Upper lobe of left lung (tissue), 4 donors: ENCODE results near the gene TTC7B.

Source experiments
- POLR2A ChIP-seq, 4 donors: fragments of 450-650 bp; IDR thresholded peaks; one replicate each; pipeline ENCODE4 v1.5.1; 2016 to 2017; ENCODE audit warnings: antibody characterized with exemption in 4 of 4, mild to moderate bottlenecking in 2 of 4
- POLR2AphosphoS5 ChIP-seq, 2 donors: sonication (generic); formaldehyde crosslinking; IDR thresholded peaks; one replicate each; pipeline ENCODE4 v1.5.1; 2017; ENCODE audit warnings: antibody characterized with exemption in 2 of 2
- TF ChIP-seq, protein P1 (sequence below), 6 experiments: fragments of 450-650 bp in 4 of 6; fragments of 200-600 bp in 2 of 6; sonication (generic) in 2 of 6; IDR thresholded peaks; one replicate each; pipeline ENCODE4 v1.5.1; 2016 to 2019; ENCODE audit warnings: antibody characterized with exemption in 6 of 6

DNA sequence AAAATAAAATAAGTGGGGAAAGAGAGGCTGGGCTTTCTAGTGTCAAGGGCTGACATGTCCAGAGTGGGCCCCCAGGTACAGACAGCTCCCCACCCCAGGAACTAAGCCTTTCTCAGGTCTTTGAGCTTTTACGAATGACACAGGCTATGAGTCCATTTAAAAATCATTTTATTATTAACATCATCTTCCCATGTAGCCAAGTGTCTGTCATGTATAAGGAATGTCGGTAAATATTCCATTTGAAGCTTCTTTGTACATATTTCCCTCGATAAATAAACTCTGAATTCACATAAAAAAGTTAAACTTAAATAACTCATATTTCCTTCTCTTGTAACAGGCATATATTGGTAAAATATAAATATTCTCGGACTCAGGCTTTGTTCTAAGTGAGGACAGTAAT is 275.8 kb downstream of the TTC7B start:
- TF ChIP-seq POLR2AphosphoS5 (IDR thresholded peaks at IDR 0.05) (no peak), POLR2A (IDR thresholded peaks at IDR 0.05) (no peak)
- TF ChIP-seq, protein P1, sequence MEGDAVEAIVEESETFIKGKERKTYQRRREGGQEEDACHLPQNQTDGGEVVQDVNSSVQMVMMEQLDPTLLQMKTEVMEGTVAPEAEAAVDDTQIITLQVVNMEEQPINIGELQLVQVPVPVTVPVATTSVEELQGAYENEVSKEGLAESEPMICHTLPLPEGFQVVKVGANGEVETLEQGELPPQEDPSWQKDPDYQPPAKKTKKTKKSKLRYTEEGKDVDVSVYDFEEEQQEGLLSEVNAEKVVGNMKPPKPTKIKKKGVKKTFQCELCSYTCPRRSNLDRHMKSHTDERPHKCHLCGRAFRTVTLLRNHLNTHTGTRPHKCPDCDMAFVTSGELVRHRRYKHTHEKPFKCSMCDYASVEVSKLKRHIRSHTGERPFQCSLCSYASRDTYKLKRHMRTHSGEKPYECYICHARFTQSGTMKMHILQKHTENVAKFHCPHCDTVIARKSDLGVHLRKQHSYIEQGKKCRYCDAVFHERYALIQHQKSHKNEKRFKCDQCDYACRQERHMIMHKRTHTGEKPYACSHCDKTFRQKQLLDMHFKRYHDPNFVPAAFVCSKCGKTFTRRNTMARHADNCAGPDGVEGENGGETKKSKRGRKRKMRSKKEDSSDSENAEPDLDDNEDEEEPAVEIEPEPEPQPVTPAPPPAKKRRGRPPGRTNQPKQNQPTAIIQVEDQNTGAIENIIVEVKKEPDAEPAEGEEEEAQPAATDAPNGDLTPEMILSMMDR (IDR thresholded peaks at IDR 0.05) = no peak
